HAP-1 (cell line): ENCODE results near the gene LRRC40.
A peak's percentile ranks its signal among the peaks of the same experiment; 100 is the strongest.

Source experiments
- DNase-seq, 2 experiments: peaks; one replicate each; pipeline ENCODE4 v3.0.0-alpha.2; 2016 to 2020; ENCODE audit warnings: low spot score in 2 of 2
- H3K27me3 ChIP-seq: fragments of 250-450 bp; sonication (Bioruptor Pico); 2 replicates; pipeline ENCODE4 v1.5.1; 2020; ENCODE audit warnings: low read depth, mild to moderate bottlenecking, moderate library complexity
- H3K36me3 ChIP-seq: fragments of 250-450 bp; sonication (Bioruptor Pico); replicated peaks from 2 replicates; pipeline ENCODE4 v1.5.1; 2020; ENCODE audit warnings: mild to moderate bottlenecking
- H3K4me1 ChIP-seq: fragments of 250-450 bp; sonication (Bioruptor Pico); 2 replicates; pipeline ENCODE4 v1.5.1; 2020; ENCODE audit warnings: mild to moderate bottlenecking
- H3K4me3 ChIP-seq: fragments of 250-450 bp; sonication (Bioruptor Pico); 2 replicates; pipeline ENCODE4 v1.5.1; 2020; ENCODE audit warnings: mild to moderate bottlenecking, moderate library complexity
- H3K9me3 ChIP-seq: fragments of 250-450 bp; sonication (Bioruptor Pico); 2 replicates; pipeline ENCODE4 v1.5.1; 2020; ENCODE audit warnings: mild to moderate bottlenecking, moderate library complexity
- in situ Hi-C: fragments of 300-500 bp; cut with MboI; formaldehyde crosslinking; loops from 3 replicates; pipeline ENCODE4 v1.14.3; 2020; ENCODE audit warnings: low sequenced_read_pairs, inconsistent platforms, mixed read lengths

The LRRC40 gene

DNA sequence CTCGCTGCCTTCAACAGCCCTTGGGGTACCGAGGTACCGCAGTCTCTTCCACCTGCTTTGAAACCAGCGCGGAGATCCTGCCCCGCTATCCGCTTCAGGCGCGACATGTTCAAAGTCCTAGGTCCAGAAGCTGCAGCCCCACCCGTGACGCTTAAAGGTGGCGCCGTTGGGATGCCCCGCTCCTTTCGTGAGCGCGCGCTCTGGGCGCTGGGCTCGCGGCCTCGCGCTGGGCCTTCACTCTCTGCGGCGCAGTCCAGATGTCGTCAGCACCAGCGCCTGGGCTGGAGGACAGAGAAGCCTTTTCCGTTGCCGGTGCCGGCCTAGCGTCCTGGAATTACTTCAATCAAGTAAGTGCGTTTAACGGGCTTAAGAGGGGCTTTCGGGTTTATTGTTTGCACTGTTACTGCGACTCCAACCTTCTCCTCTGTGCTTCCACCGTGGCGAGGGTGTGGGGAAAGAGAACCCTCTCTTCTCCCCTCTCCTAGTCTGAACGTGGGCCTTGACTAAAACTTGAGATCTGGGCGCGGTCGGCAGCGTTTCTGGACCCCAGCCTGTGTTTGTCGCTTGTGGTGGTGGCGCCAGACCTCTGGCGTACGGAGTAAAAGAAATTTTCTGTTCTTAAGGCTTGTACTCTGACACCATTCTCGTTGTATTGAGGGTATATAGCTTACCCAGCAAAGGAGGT is at the start of gene LRRC40:
Gene LRRC40, minus strand, starts transcription at position 146 of the 685 bp plus-strand sequence. Its CDS starts 39 bp downstream, at position 107.
- in situ Hi-C loops = no loop called here
- peaks cover 4% of the 10 kb centered on the region; the same call in 1 of the 2 replicates for H3K36me3 ChIP-seq
- no peaks in the 10 kb centered on the region for H3K9me3 ChIP-seq
- peaks cover 26% of the 10 kb centered on the region for H3K4me1 ChIP-seq
- no peaks in the 10 kb centered on the region for H3K27me3 ChIP-seq
- H3K4me3 ChIP-seq = peak within 1 kb of the TSS; percentile 77
- DNase-seq = peak; percentile 90 to 95

GRCh38 chr1:70248729-70249128 is 43.4 kb upstream of the LRRC40 start:
- Histone ChIP-seq H3K36me3 (peaks cover 89% of the 10 kb centered on the region), H3K4me3 (no peak overlapping the region), H3K9me3 (no peaks in the 10 kb centered on the region), H3K4me1 (peaks cover 14% of the 10 kb centered on the region), H3K27me3 (no peaks in the 10 kb centered on the region)
- in situ Hi-C loops = no loop called here
- no peak for DNase-seq

DNA sequence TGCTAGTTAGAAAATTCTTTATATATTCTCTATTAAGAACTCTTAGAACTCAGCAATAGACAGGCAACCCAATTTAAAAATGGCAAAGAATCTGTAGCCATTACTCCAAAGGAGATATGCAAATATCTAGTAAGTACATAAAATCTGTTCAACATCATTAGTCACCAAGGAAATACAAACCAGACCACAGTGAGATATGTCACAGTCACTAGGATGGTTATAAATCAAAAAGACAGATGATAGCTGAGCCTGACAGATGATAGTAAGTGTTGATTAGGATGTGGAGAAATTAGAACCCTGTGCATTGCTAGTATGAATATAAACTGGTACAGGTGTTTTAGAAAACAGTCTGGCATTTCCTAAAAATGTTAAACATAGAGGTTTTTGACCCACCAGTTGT is 42.4 kb upstream of the LRRC40 start:
- in situ Hi-C loops = no loop called here
- DNase-seq = no peak
- peaks cover 14% of the 10 kb centered on the region for H3K4me1 ChIP-seq
- H3K27me3 ChIP-seq = no peaks in the 10 kb centered on the region
- peaks cover 94% of the 10 kb centered on the region for H3K36me3 ChIP-seq
- no peaks in the 10 kb centered on the region for H3K9me3 ChIP-seq
- no peak overlapping the region for H3K4me3 ChIP-seq

GRCh38 chr1:70247122-70247521 is 41.7 kb upstream of the LRRC40 start:
- Histone ChIP-seq H3K4me1 (peaks cover 14% of the 10 kb centered on the region), H3K9me3 (no peaks in the 10 kb centered on the region), H3K4me3 (no peak overlapping the region), H3K27me3 (no peaks in the 10 kb centered on the region), H3K36me3 (peaks cover 95% of the 10 kb centered on the region)
- in situ Hi-C loops = no loop called here
- no peak for DNase-seq

- in situ Hi-C loops = no loop called here
- H3K36me3 ChIP-seq = peaks cover 94% of the 10 kb centered on the region
These were observed 34.6 kb upstream of the LRRC40 start for GRCh38 chr1:70239940-70240339.

DNA sequence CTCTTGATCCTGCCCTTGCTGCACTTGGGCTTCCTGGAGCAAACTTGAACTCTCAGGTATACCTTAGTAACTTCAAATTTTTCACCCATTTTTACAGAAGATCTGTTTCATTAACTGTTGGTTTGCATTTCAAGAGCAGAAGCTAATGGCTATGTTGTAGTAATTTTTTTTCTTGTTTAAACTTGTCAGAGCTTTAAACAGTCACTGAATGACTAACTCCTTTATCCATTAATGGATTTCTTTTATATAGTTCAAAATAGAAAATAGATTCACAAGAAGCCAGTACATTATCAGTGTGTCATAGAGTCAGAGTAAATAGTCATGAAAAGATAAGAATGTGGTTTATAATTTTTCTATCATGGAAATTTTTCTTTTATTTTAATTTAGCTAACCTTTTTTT is 29.4 kb upstream of the LRRC40 start:
- in situ Hi-C loops = no loop called here
- Histone ChIP-seq H3K9me3 (no peaks in the 10 kb centered on the region), H3K36me3 (peaks cover 97% of the 10 kb centered on the region), H3K4me1 (no peaks in the 10 kb centered on the region; the same call in 1 of the 2 replicates), H3K4me3 (no peak overlapping the region), H3K27me3 (no peaks in the 10 kb centered on the region)
- no peak for DNase-seq

More at GRCh38 chr1:70239940-70240339, 34.6 kb upstream of the LRRC40 start:
- Histone ChIP-seq H3K4me1 (no peaks in the 10 kb centered on the region; the same call in 1 of the 2 replicates), H3K9me3 (no peaks in the 10 kb centered on the region), H3K4me3 (no peak overlapping the region), H3K27me3 (no peaks in the 10 kb centered on the region)
- DNase-seq = no peak

GRCh38 chr1:70231475-70231874 is 26.1 kb upstream of the LRRC40 start:
- Histone ChIP-seq H3K4me3 (no peak overlapping the region), H3K36me3 (peaks cover 88% of the 10 kb centered on the region), H3K4me1 (peaks cover 8% of the 10 kb centered on the region), H3K27me3 (no peaks in the 10 kb centered on the region), H3K9me3 (no peaks in the 10 kb centered on the region)
- in situ Hi-C loops = no loop called here
- no peak for DNase-seq

DNA sequence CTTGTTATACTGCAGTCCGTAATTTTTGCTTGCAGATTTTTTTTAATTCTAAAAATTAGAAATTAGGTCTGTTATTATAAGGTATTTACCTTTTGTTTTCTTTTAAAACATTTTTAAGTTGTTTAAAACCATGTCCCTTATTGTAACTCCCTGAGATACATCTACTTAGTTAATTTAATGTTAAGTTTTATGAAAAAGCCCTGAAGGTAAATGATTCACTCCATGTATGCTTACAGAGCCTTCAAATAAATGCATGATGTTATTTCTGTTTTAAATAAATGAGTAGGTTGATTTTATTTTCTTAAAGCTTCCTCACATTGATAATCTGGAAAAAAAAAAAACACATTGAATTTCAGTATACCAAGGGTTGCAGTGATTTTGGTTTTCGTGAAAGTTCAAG is 23.3 kb upstream of the LRRC40 start:
- in situ Hi-C loops = no loop called here
- H3K36me3 ChIP-seq = peaks cover 77% of the 10 kb centered on the region
- H3K4me1 ChIP-seq = peaks cover 22% of the 10 kb centered on the region

DNA sequence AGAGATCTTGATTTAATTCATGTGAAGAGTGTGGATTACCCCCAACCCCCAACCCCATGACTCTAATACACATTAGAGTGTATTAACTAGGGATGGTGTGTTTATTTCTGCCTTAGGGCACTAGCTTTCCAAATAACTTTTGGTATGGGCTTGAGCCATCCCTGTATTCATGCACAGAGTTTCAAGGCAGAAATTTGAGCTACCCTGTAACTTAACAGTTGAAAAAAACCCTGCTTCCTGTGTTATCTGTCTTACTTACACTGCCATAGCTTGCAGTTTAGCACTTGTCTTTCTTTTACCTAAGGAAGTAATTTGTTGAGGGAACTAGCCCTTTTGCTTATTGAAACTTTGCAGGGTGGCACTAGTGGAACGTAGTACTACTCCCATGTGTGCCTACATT is 22.1 kb upstream of the LRRC40 start:
- Histone ChIP-seq H3K4me3 (no peak overlapping the region), H3K4me1 (peaks cover 28% of the 10 kb centered on the region), H3K36me3 (peaks cover 75% of the 10 kb centered on the region), H3K27me3 (no peaks in the 10 kb centered on the region), H3K9me3 (no peaks in the 10 kb centered on the region)
- DNase-seq = no peak
- in situ Hi-C loops = no loop called here

More for the DNA sequence above, 23.3 kb upstream of the LRRC40 start:
- Histone ChIP-seq H3K4me3 (no peak overlapping the region), H3K9me3 (no peaks in the 10 kb centered on the region), H3K27me3 (no peaks in the 10 kb centered on the region)
- DNase-seq = no peak

DNA sequence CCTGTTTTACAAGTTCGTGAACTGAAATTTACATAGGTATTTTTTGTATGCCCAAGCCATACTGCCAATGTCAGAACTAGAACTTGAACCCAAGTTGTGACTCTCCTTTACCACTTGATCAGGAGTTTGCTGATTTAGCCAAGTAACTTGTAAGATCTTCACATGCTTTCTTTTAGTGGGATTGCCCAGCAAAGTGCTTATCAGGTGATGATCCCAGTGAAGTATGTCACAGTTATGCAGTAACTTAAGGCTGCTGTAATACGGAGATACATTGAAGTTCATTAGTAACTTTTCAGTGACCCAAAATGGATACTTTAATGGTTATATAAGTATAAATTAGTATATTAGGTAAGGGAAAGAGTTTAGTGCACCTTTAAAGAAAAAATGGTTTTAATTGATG is 19.6 kb upstream of the LRRC40 start:
- H3K4me1 ChIP-seq = peaks cover 34% of the 10 kb centered on the region
- peaks cover 50% of the 10 kb centered on the region for H3K36me3 ChIP-seq
- no peaks in the 10 kb centered on the region for H3K9me3 ChIP-seq
- no peak overlapping the region for H3K4me3 ChIP-seq
- DNase-seq = no peak
- in situ Hi-C loops = no loop called here
- no peaks in the 10 kb centered on the region for H3K27me3 ChIP-seq

DNA sequence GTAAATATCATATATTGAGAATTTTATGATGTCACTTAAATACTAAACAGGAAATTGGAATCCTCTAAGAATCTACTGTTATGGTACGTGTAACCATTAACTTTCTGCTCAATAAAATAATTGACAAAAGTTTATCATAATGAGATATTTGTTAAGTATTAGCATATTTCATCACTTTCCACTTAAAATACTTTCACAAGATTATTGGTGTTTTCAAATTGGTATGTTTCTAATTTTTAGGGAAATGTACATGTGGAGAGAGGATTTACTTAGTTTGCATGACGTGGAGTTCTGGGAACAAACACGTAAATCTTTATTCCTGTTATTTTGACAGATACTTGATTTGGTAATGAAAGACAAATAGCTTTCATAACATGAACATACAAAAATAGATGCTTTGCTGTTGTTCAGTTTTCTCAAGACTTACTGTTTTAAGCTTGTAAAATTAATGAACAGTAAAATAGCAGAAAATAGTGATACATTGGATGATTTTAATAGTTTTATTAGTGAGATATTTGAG is 17.4 kb upstream of the LRRC40 start:
- Histone ChIP-seq H3K4me3 (peak overlapping the region; percentile 74), H3K4me1 (peaks cover 34% of the 10 kb centered on the region), H3K27me3 (no peaks in the 10 kb centered on the region), H3K9me3 (no peaks in the 10 kb centered on the region), H3K36me3 (peaks cover 30% of the 10 kb centered on the region)
- no peak for DNase-seq
- in situ Hi-C loops = no loop called here

- Histone ChIP-seq H3K27me3 (no peaks in the 10 kb centered on the region), H3K4me1 (peaks cover 26% of the 10 kb centered on the region), H3K9me3 (no peaks in the 10 kb centered on the region), H3K36me3 (peaks cover 25% of the 10 kb centered on the region), H3K4me3 (peak within 1 kb of the TSS; percentile 74)
- peak; percentile 90 to 98 for DNase-seq
- in situ Hi-C loops = no loop called here
These were observed 16.1 kb upstream of the LRRC40 start, which contains the start of gene SRSF11 for GRCh38 chr1:70221238-70222121. Gene SRSF11, plus strand, starts transcription at chr1:70221380. Its CDS starts 257 bp downstream, at chr1:70221637.

DNA sequence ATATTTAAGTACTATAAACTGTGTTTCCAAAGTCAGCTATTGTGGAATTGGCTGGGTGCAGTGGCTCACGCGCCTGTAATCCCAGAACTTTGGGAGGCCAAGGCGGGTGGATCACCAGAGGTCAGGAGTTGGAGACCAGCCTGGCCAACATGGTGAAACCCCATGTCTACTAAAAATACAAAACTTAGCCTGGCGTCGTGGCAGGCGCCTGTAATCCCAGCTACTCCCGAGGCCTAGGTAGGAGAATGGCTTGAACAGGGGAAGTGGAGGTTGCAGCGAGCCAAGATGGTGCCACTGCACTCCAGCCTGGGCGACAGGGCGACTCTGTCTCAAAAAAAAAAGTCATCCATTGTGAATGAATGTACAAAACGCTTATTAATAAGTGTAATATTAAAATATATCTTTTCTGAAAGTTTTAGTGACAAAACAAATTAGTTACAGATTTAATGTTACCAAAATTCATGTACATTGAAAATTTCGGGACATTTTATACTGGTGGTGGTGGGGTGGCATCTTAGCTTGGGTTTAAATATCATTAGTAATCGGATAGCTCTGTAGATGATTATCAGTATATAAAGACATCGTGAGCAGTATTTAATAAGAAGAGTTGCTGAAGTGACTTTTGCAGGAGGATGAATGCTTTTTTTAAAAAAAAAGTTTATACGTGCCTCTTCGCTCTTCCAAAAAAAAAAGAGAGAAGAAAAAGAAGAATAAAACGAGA is 15.3 kb upstream of the LRRC40 start:
- no peaks in the 10 kb centered on the region for H3K9me3 ChIP-seq
- H3K4me3 ChIP-seq = peak overlapping the region; percentile 74
- no peaks in the 10 kb centered on the region for H3K27me3 ChIP-seq
- in situ Hi-C loops = no loop called here
- peaks cover 26% of the 10 kb centered on the region for H3K4me1 ChIP-seq
- H3K36me3 ChIP-seq = peaks cover 28% of the 10 kb centered on the region
- DNase-seq = peak in 1 of 2 experiments; percentile 22
